Activated T-cell treated with anti-CD3 and anti-CD28 coated beads, Interleukin-2, amount 50 U/mL, for 4 hours (primary cell): ENCODE data around the gene CPN2. TPM values are rescaled to one million over a fixed set of nuclear protein-coding genes. Genes with fewer than 3 reads are reported as not detected.

ENCODE experiments used
- ATAC-seq, 2 donors: fragments of 200-7000 bp; cut with Tn5 transposase; one replicate each; pipeline ENCODE4 v1.10.0; 2021
- DNase-seq: peaks from one replicate; pipeline ENCODE4 v3.0.0-alpha.2; 2020
- H3K27me3 Mint-ChIP-seq: one replicate; pipeline ENCODE4 v1.8.0; 2021; ENCODE audit warnings: low read depth, mixed read lengths
- H3K36me3 Mint-ChIP-seq: one replicate; pipeline ENCODE4 v1.8.0; 2022; ENCODE audit warnings: mixed read lengths; ENCODE audit not compliant: insufficient read depth
- H3K4me1 Mint-ChIP-seq: one replicate; pipeline ENCODE4 v1.8.0; 2021; ENCODE audit warnings: low read depth, mixed read lengths
- H3K4me3 Mint-ChIP-seq: one replicate; pipeline ENCODE4 v1.8.0; 2021; ENCODE audit warnings: mild to moderate bottlenecking, moderate library complexity, mixed read lengths
- H3K9me3 Mint-ChIP-seq: one replicate; pipeline ENCODE4 v1.8.0; 2021; ENCODE audit warnings: mixed read lengths
- total RNA-seq, 3 donors: library from RNA; stranded (reverse); gene quantifications; one replicate each; pipeline ENCODE4 v1.2.1, GENCODE V29; 2021

CPN2 gene
- total RNA-seq, 3 donors from 2014 or later: 0.08 TPM; not detected in 2

GRCh38 chr3:194352667-194353246 is 1.6 kb upstream of the CPN2 start:
- DNase-seq (no peak), ATAC-seq (no peak)
- Mint-ChIP-seq H3K4me1 (no peaks in the 10 kb centered on the region), H3K27me3 (no peaks in the 10 kb centered on the region), H3K36me3 (no peaks in the 10 kb centered on the region), H3K4me3 (no peak overlapping the region), H3K9me3 (no peaks in the 10 kb centered on the region)

DNA sequence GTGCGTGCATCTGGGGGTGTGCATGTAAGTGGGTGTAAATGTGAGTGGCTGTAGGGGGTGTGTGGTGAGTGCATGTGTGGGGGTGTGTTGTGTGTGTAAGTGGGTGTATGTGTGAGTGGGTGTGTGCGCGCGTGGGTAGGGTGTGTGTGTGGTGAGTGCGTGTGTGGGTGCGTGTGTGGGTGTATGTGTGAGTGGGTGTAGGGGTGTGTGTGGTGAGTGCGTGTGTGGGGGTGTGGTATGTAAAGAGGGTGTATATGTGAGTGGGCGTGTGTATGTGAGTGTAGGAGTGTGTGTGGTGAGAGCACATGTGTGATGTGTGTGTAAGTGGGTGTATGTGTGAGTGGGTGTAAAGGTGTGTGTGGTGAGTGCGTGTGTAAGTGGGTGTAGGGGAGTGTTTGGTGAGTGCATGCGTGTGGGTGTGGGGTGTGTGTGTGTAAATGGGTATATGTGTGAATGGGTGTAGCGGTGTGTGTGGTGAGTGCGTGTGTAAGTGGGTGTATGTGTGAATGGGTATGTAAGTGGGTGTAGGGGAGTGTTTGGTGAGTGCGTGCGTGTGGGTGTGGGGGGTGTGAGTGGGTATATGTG is 916 bp upstream of the CPN2 start:
- H3K27me3 Mint-ChIP-seq: no peaks in the 10 kb centered on the region
- ATAC-seq: no peak
- DNase-seq: no peak
- H3K4me3 Mint-ChIP-seq: no peak overlapping the region
- no peaks in the 10 kb centered on the region for H3K36me3 Mint-ChIP-seq
- no peaks in the 10 kb centered on the region for H3K4me1 Mint-ChIP-seq
- H3K9me3 Mint-ChIP-seq: no peaks in the 10 kb centered on the region

- DNase-seq (no peak), ATAC-seq (no peak)
- no peaks in the 10 kb centered on the region for H3K4me1 Mint-ChIP-seq
- H3K9me3 Mint-ChIP-seq: no peaks in the 10 kb centered on the region
- H3K4me3 Mint-ChIP-seq: no peak overlapping the region
- H3K27me3 Mint-ChIP-seq: peaks cover under 1% of the 10 kb centered on the region
- H3K36me3 Mint-ChIP-seq: no peaks in the 10 kb centered on the region
Observed at GRCh38 chr3:194350726-194351071, 429 bp downstream of the CPN2 start.

DNA sequence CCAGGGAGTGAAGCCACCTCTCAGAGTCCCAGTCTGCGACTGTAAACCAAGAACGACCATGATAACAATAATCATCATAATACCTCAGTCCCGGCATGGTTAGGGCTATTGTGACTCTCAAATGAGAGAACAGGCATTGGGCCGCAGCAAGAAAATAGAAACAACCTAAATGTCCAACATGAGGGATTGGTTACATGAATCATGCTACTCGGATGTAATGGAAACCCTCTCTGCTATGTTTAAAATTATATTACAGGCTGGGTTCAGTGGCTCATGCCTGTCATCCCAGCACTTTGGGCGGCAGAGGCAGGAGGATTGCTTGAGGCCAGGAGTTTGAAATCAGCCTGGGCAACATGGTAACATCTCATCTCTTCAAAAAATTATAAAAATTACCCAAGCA is 2.8 kb downstream of the CPN2 start:
- Mint-ChIP-seq H3K36me3 (no peaks in the 10 kb centered on the region), H3K4me3 (no peak overlapping the region), H3K9me3 (no peaks in the 10 kb centered on the region), H3K27me3 (peaks cover 5% of the 10 kb centered on the region), H3K4me1 (peaks cover 4% of the 10 kb centered on the region)
- DNase-seq (no peak), ATAC-seq (no peak)

DNA sequence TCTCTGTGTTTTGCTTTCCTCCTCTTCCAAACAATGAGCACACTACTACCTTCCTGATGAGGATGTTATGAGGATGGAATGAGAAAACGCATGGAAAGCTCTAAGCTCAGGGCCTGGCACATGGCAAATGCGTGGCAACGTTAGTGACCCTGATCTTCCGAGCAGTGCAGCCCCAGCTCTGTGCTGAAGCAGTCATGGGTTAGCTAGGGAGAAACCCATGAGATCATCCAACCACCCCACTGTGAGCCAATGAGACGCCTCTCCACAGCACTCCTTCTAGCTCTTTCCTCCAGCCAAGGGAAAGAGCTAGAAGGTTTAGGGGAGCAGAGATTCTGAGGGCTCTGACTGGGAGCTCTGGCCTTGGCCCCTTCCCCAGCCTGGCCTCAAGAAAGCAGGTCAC is 4.5 kb downstream of the CPN2 start:
- no peaks in the 10 kb centered on the region for H3K36me3 Mint-ChIP-seq
- H3K4me1 Mint-ChIP-seq: peaks cover 4% of the 10 kb centered on the region
- H3K27me3 Mint-ChIP-seq: peaks cover 5% of the 10 kb centered on the region
- ATAC-seq: no peak
- H3K4me3 Mint-ChIP-seq: no peak overlapping the region
- H3K9me3 Mint-ChIP-seq: no peaks in the 10 kb centered on the region
- DNase-seq: no peak

DNA sequence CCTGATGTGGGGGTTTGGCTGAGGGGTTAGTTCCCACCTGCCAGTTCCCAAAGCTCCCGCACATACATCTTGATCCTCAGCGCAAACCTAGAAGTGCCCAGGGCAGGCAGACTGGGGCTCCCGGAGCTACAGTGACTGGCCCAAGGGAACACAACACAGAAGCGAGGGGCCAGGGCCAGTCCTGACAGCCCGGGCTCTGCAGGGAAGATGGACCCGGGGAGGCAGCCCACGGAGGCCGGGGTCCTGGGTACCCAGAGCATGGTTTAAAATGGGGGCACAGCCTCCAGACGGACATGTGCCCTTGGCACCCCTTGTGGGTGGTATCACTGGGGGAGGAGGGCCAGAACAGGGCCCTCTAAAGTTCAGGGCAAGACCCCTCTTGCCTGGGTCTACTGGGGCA is 5.1 kb downstream of the CPN2 start:
- peaks cover 8% of the 10 kb centered on the region for H3K27me3 Mint-ChIP-seq
- no peak for DNase-seq
- peaks cover 4% of the 10 kb centered on the region for H3K4me1 Mint-ChIP-seq
- no peak overlapping the region for H3K4me3 Mint-ChIP-seq
- H3K9me3 Mint-ChIP-seq: no peaks in the 10 kb centered on the region
- no peaks in the 10 kb centered on the region for H3K36me3 Mint-ChIP-seq
- no peak for ATAC-seq

- peaks cover 8% of the 10 kb centered on the region for H3K27me3 Mint-ChIP-seq
- H3K4me3 Mint-ChIP-seq: no peak overlapping the region
- ATAC-seq (peak; percentile 51 to 72), DNase-seq (peak; percentile 73)
- H3K4me1 Mint-ChIP-seq: peaks cover 4% of the 10 kb centered on the region
- no peaks in the 10 kb centered on the region for H3K36me3 Mint-ChIP-seq
- H3K9me3 Mint-ChIP-seq: no peaks in the 10 kb centered on the region
Observed at GRCh38 chr3:194344012-194344411, 7.1 kb downstream of the CPN2 start.

DNA sequence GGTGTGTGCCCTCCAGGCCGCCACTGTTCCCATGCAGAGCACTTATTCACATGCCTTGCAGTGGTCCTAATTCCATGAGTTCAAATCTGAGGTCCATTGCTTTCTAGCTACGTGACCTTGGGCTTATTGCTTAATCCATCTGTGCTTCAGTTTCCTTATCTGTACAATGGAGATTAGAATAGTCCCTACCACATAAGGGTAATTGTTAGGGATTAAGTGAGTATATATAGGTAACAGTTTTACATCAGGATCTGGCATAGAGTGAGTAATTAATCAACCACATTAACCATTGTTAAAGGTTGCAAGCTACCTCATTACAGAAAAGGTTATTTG is 7.6 kb downstream of the CPN2 start:
- Mint-ChIP-seq H3K36me3 (no peaks in the 10 kb centered on the region), H3K4me3 (no peak overlapping the region), H3K4me1 (peaks cover 4% of the 10 kb centered on the region), H3K27me3 (peaks cover 8% of the 10 kb centered on the region), H3K9me3 (no peaks in the 10 kb centered on the region)
- ATAC-seq (no peak), DNase-seq (no peak)

GRCh38 chr3:194342861-194343560 is 8.1 kb downstream of the CPN2 start:
- H3K4me3 Mint-ChIP-seq: no peak overlapping the region
- H3K4me1 Mint-ChIP-seq: peaks cover 4% of the 10 kb centered on the region
- DNase-seq (no peak), ATAC-seq (no peak)
- no peaks in the 10 kb centered on the region for H3K9me3 Mint-ChIP-seq
- H3K36me3 Mint-ChIP-seq: no peaks in the 10 kb centered on the region
- H3K27me3 Mint-ChIP-seq: peaks cover 8% of the 10 kb centered on the region

GRCh38 chr3:194340757-194341400 is 10.2 kb downstream of the CPN2 start:
- H3K27me3 Mint-ChIP-seq: peaks cover 14% of the 10 kb centered on the region
- H3K4me3 Mint-ChIP-seq: no peak overlapping the region
- no peaks in the 10 kb centered on the region for H3K36me3 Mint-ChIP-seq
- no peak for DNase-seq
- ATAC-seq: no peak
- H3K4me1 Mint-ChIP-seq: peaks cover 4% of the 10 kb centered on the region
- no peaks in the 10 kb centered on the region for H3K9me3 Mint-ChIP-seq

- Mint-ChIP-seq H3K4me3 (no peak overlapping the region), H3K27me3 (peaks cover 15% of the 10 kb centered on the region), H3K9me3 (no peaks in the 10 kb centered on the region), H3K4me1 (peaks cover 4% of the 10 kb centered on the region), H3K36me3 (no peaks in the 10 kb centered on the region)
- DNase-seq (no peak), ATAC-seq (no peak)
Observed at GRCh38 chr3:194339840-194340239, 11.3 kb downstream of the CPN2 start.

GRCh38 chr3:194339356-194339755 is 11.8 kb downstream of the CPN2 start:
- ATAC-seq: no peak

GRCh38 chr3:194337965-194338753 is 13.0 kb downstream of the CPN2 start:
- H3K4me1 Mint-ChIP-seq: peaks cover 5% of the 10 kb centered on the region
- no peak overlapping the region for H3K4me3 Mint-ChIP-seq
- ATAC-seq: no peak
- no peak for DNase-seq
- peaks cover 19% of the 10 kb centered on the region for H3K27me3 Mint-ChIP-seq
- no peaks in the 10 kb centered on the region for H3K36me3 Mint-ChIP-seq
- H3K9me3 Mint-ChIP-seq: no peaks in the 10 kb centered on the region

More at GRCh38 chr3:194339356-194339755, 11.8 kb downstream of the CPN2 start:
- Mint-ChIP-seq H3K27me3 (peaks cover 15% of the 10 kb centered on the region), H3K9me3 (no peaks in the 10 kb centered on the region), H3K4me1 (peaks cover 4% of the 10 kb centered on the region), H3K4me3 (no peak overlapping the region), H3K36me3 (no peaks in the 10 kb centered on the region)
- DNase-seq: no peak

- Mint-ChIP-seq H3K9me3 (no peaks in the 10 kb centered on the region), H3K27me3 (peaks cover 30% of the 10 kb centered on the region), H3K4me1 (peaks cover 5% of the 10 kb centered on the region), H3K36me3 (no peaks in the 10 kb centered on the region), H3K4me3 (no peak overlapping the region)
- ATAC-seq (no peak), DNase-seq (no peak)
Observed at GRCh38 chr3:194336601-194337355, 14.3 kb downstream of the CPN2 start.
